Astrocyte (in vitro differentiated cells and primary cell): ENCODE data around the gene DDO. TPM values are rescaled to one million over a fixed set of nuclear protein-coding genes. Genes with fewer than 3 reads are reported as not detected.

Source experiments
- DNase-seq: peaks from one replicate; pipeline ENCODE4 v3.0.0-alpha.2; 2010; ENCODE audit warnings: low read depth
- FAIRE-seq: peaks from 2 replicates; lab custom pipeline; 2011; peaks lifted over from hg19 to GRCh38; lab: Jason Lieb, UNC
- H2AFZ ChIP-seq: 2 replicates; pipeline ENCODE4 v1.6.0; 2012; ENCODE audit warnings: low read depth, low read length, inconsistent platforms
- H3K27ac ChIP-seq: 2 replicates; pipeline ENCODE4 v1.5.1; 2011; ENCODE audit warnings: low read depth, low read length, inconsistent platforms
- H3K27me3 ChIP-seq: 2 replicates; pipeline ENCODE4 v1.6.0; 2011; ENCODE audit warnings: low read length, inconsistent platforms; ENCODE audit not compliant: insufficient read depth
- H3K36me3 ChIP-seq: 2 replicates; pipeline ENCODE4 v1.5.1; 2011; ENCODE audit warnings: low read length, inconsistent platforms; ENCODE audit not compliant: insufficient read depth
- H3K4me1 ChIP-seq: 2 replicates; pipeline ENCODE4 v1.5.1; 2011; ENCODE audit warnings: low read length, inconsistent platforms; ENCODE audit not compliant: insufficient read depth
- H3K4me2 ChIP-seq: 2 replicates; pipeline ENCODE4 v1.6.0; 2012; ENCODE audit warnings: low read length, inconsistent platforms
- H3K4me3 ChIP-seq: 2 replicates; pipeline ENCODE4 v1.5.1; 2011; ENCODE audit warnings: low read depth, mild to moderate bottlenecking, low read length, inconsistent platforms; ENCODE audit not compliant: insufficient read depth
- H3K79me2 ChIP-seq: 2 replicates; pipeline ENCODE4 v1.6.0; 2012; ENCODE audit warnings: mild to moderate bottlenecking, low read length, inconsistent platforms; ENCODE audit not compliant: insufficient read depth
- H3K9ac ChIP-seq: 2 replicates; pipeline ENCODE4 v1.6.0; 2012; ENCODE audit warnings: mild to moderate bottlenecking, low read length, inconsistent platforms
- H3K9me3 ChIP-seq: 2 replicates; pipeline ENCODE4 v1.5.1; 2012; ENCODE audit warnings: low read depth, mild to moderate bottlenecking, low read length, inconsistent platforms; ENCODE audit not compliant: insufficient read depth
- H4K20me1 ChIP-seq: 2 replicates; pipeline ENCODE4 v1.6.0; 2012; ENCODE audit warnings: low read length, inconsistent platforms; ENCODE audit not compliant: insufficient read depth
- H3K27ac Mint-ChIP-seq: one replicate; pipeline ENCODE4 v1.8.0; 2021; ENCODE audit warnings: mild to moderate bottlenecking, mixed read lengths; ENCODE audit not compliant: unreplicated experiment
- H3K27me3 Mint-ChIP-seq: one replicate; pipeline ENCODE4 v1.8.0; 2021; ENCODE audit warnings: low read depth, mixed read lengths; ENCODE audit not compliant: unreplicated experiment
- H3K36me3 Mint-ChIP-seq: one replicate; pipeline ENCODE4 v1.8.0; 2021; ENCODE audit warnings: low read depth, mixed read lengths; ENCODE audit not compliant: unreplicated experiment
- H3K4me1 Mint-ChIP-seq: one replicate; pipeline ENCODE4 v1.8.0; 2021; ENCODE audit warnings: low read depth, mixed read lengths; ENCODE audit not compliant: unreplicated experiment
- H3K4me3 Mint-ChIP-seq: one replicate; pipeline ENCODE4 v1.8.0; 2021; ENCODE audit warnings: mild to moderate bottlenecking, moderate library complexity, mixed read lengths; ENCODE audit not compliant: unreplicated experiment
- H3K9me3 Mint-ChIP-seq: one replicate; pipeline ENCODE4 v1.8.0; 2021; ENCODE audit warnings: mild to moderate bottlenecking, mixed read lengths; ENCODE audit not compliant: unreplicated experiment
- CTCF ChIP-seq: IDR thresholded peaks from 2 replicates; pipeline ENCODE4 v1.5.1; 2011; ENCODE audit warnings: low read depth, mild to moderate bottlenecking, inconsistent platforms, low read length, moderate library complexity; ENCODE audit not compliant: insufficient read depth
- EZH2 ChIP-seq: IDR thresholded peaks from 2 replicates; pipeline ENCODE4 v1.6.1; 2012; ENCODE audit warnings: mild to moderate bottlenecking, low read length, inconsistent platforms; ENCODE audit not compliant: insufficient read depth
- total RNA-seq: library from RNA; stranded (reverse); gene quantifications from 2 replicates; pipeline ENCODE4 v1.2.1, GENCODE V29; 2021

The DDO gene
- total RNA-seq, 1 donor from 2014 or later, result not detected

- Histone ChIP-seq H3K4me3 (no peak overlapping the region), H3K9me3 (no peaks in the 10 kb centered on the region), H3K9ac (no peak overlapping the region), H3K27ac (no peak overlapping the region), H3K27me3 (peaks cover 8% of the 10 kb centered on the region), H4K20me1 (no peaks in the 10 kb centered on the region), H3K79me2 (no peaks in the 10 kb centered on the region), H3K4me1 (no peaks in the 10 kb centered on the region), H3K4me2 (no peak overlapping the region), H3K36me3 (no peaks in the 10 kb centered on the region), H2AFZ (no peak overlapping the region)
- no peak overlapping the region for H3K27ac Mint-ChIP-seq
- TF ChIP-seq CTCF (no peak), EZH2 (no peak)
- no peaks in the 10 kb centered on the region for H3K36me3 Mint-ChIP-seq
- no peak overlapping the region for H3K4me3 Mint-ChIP-seq
- H3K9me3 Mint-ChIP-seq, result no peaks in the 10 kb centered on the region
- peaks cover 14% of the 10 kb centered on the region for H3K27me3 Mint-ChIP-seq
- DNase-seq, result no peak
- H3K4me1 Mint-ChIP-seq, result no peaks in the 10 kb centered on the region
- FAIRE-seq, result no peak
Observed at GRCh38 chr6:110432285-110432900, 17.0 kb upstream of the DDO start.

GRCh38 chr6:110430741-110431140, 15.4 kb upstream of the DDO start:
- Histone ChIP-seq H3K27me3 (peaks cover 8% of the 10 kb centered on the region), H3K79me2 (no peaks in the 10 kb centered on the region), H3K4me2 (no peak overlapping the region), H3K4me3 (no peak overlapping the region), H4K20me1 (no peaks in the 10 kb centered on the region), H3K9me3 (no peaks in the 10 kb centered on the region), H3K4me1 (no peaks in the 10 kb centered on the region), H2AFZ (no peak overlapping the region), H3K36me3 (no peaks in the 10 kb centered on the region), H3K9ac (no peak overlapping the region), H3K27ac (no peak overlapping the region)
- Mint-ChIP-seq H3K27ac (no peak overlapping the region), H3K9me3 (no peaks in the 10 kb centered on the region), H3K36me3 (no peaks in the 10 kb centered on the region), H3K4me1 (no peaks in the 10 kb centered on the region), H3K27me3 (peaks cover 21% of the 10 kb centered on the region), H3K4me3 (no peak overlapping the region)
- no peak for FAIRE-seq
- TF ChIP-seq EZH2 (no peak), CTCF (no peak)
- DNase-seq, result no peak

- H4K20me1 ChIP-seq, result no peaks in the 10 kb centered on the region
- peaks cover 11% of the 10 kb centered on the region for H3K27me3 ChIP-seq
- FAIRE-seq (no peak), DNase-seq (no peak)
- Mint-ChIP-seq H3K27me3 (peaks cover 26% of the 10 kb centered on the region), H3K36me3 (no peaks in the 10 kb centered on the region), H3K4me3 (no peak overlapping the region), H3K27ac (no peak overlapping the region), H3K4me1 (no peaks in the 10 kb centered on the region), H3K9me3 (no peaks in the 10 kb centered on the region)
- no peaks in the 10 kb centered on the region for H3K79me2 ChIP-seq
- H3K9me3 ChIP-seq, result no peaks in the 10 kb centered on the region
- H3K4me3 ChIP-seq, result no peak overlapping the region
- H3K27ac ChIP-seq, result no peak overlapping the region
- TF ChIP-seq CTCF (no peak), EZH2 (no peak)
- H3K4me2 ChIP-seq, result no peak overlapping the region
- H2AFZ ChIP-seq, result no peak overlapping the region
- no peak overlapping the region for H3K9ac ChIP-seq
- no peaks in the 10 kb centered on the region for H3K36me3 ChIP-seq
- H3K4me1 ChIP-seq, result no peaks in the 10 kb centered on the region
Observed at GRCh38 chr6:110430236-110430635, 14.9 kb upstream of the DDO start.
